Upper lobe of left lung (tissue), 4 donors: ENCODE measurements around the gene ZNF681.
"Not testable (repeated sequence)": the region's sequence is repeated elsewhere in the genome, so short reads cannot be mapped to it uniquely, and the experiment has no call there.

Experiments
- CTCF ChIP-seq, 6 experiments: fragments of 450-650 bp in 4 of 6; fragments of 200-600 bp in 2 of 6; sonication (generic) in 2 of 6; IDR thresholded peaks; one replicate each; pipeline ENCODE4 v1.5.1; 2016 to 2019; ENCODE audit warnings: antibody characterized with exemption in 6 of 6
- EP300 ChIP-seq, 4 donors: sonication (generic); formaldehyde crosslinking; IDR thresholded peaks; one replicate each; pipeline ENCODE4 v1.5.1; 2017; ENCODE audit warnings: antibody characterized with exemption in 4 of 4, control low read depth in 2 of 4
- POLR2A ChIP-seq, 4 donors: fragments of 450-650 bp; IDR thresholded peaks; one replicate each; pipeline ENCODE4 v1.5.1; 2016 to 2017; ENCODE audit warnings: antibody characterized with exemption in 4 of 4, mild to moderate bottlenecking in 2 of 4
- POLR2AphosphoS5 ChIP-seq, 2 donors: sonication (generic); formaldehyde crosslinking; IDR thresholded peaks; one replicate each; pipeline ENCODE4 v1.5.1; 2017; ENCODE audit warnings: antibody characterized with exemption in 2 of 2

GRCh38 chr19:23778036-23778435 lies 19.3 kb upstream of the ZNF681 start:
- not testable (repeated sequence) for TF ChIP-seq CTCF, POLR2A, EP300, POLR2AphosphoS5 (IDR thresholded peaks at IDR 0.05)
